Measurements from ENCODE around the gene PRCC. TPM values are rescaled to one million over a fixed set of nuclear protein-coding genes. Genes with fewer than 3 reads are reported as not detected.

Gene PRCC
- total RNA-seq, 2 experiments from 2014 or later, result 49.5 to 50.0 TPM

- no peak for ATAC-seq (ENCODE audit: poor library complexity)
- no peak for TF ChIP-seq CTCF (IDR thresholded peaks at IDR 0.05)
- Histone ChIP-seq H3K27me3 (ENCODE audit: control insufficient read depth in 1 of 2, insufficient read depth in 2 of 2, low read length in 2 of 2) (peaks cover 12 to 19% of the 10 kb centered on the region in 2 experiments), H3K9me3 (ENCODE audit: control insufficient read depth in 1 of 2, insufficient read depth in 1 of 2, low read length in 2 of 2) (peaks cover 0 to 10% of the 10 kb centered on the region in 2 experiments), H3K4me3 (ENCODE audit: low read length) (no peak overlapping the region), H3K36me3 (ENCODE audit: insufficient read depth, low read length) (no peaks in the 10 kb centered on the region), H3K4me1 (ENCODE audit: insufficient read depth, low read length) (peaks cover 27% of the 10 kb centered on the region), H3K27ac (ENCODE audit: low read depth in 1 of 2, low read length in 2 of 2) (no peak overlapping the region)
- Mint-ChIP-seq H3K4me1 (ENCODE audit: low read depth) (peaks cover 14% of the 10 kb centered on the region), H3K27ac (no peak overlapping the region), H3K36me3 (ENCODE audit: low read depth) (no peaks in the 10 kb centered on the region), H3K9me3 (no peaks in the 10 kb centered on the region), H3K27me3 (peaks cover 49% of the 10 kb centered on the region), H3K4me3 (no peak overlapping the region)
- ChIA-PET CTCF (interaction anchor here (0.6 to 3.4 kb wide), 5 partner anchors 11 to 134 kb away, joined by 3 to 52 read pairs (median 10); partner anchors contain the start of gene NTRK1), POLR2A (interaction anchor here (3.3 kb wide), 1 partner anchor 23 kb away, joined by 20 read pairs; the partner anchor contains the start of genes INSRR and NTRK1)
- DNase-seq, result no peak
- intact Hi-C loops (cut with DNase I, micrococcal nuclease), result loop anchor here in 1 of 2 experiments (5.0 to 10.0 kb wide), 2 partner anchors 55 to 318 kb away; partner anchors contain the start of gene PEAR1
Observed at GRCh38 chr1:156836892-156837291, 69.6 kb downstream of the PRCC start.

- DNase-seq, result peak in 11 of 14 experiments; percentile 34 to 74 (median 42)
- ChIA-PET POLR2A (interaction anchor here (1.1 to 3.3 kb wide), 2 partner anchors 9 to 21 kb away, joined by 3 to 20 read pairs; partner anchors contain the start of genes INSRR and NTRK1), CTCF (interaction anchor here (0.6 to 3.4 kb wide), 21 partner anchors 10 to 113 kb away, joined by 3 to 52 read pairs (median 6); partner anchors contain the start of genes ISG20L2, METTL25B, NTRK1 and SH2D2A)
- peak; percentile 85 for TF ChIP-seq CTCF (IDR thresholded peaks at IDR 0.05)
- peaks cover 60% of the 10 kb centered on the region for H3K27me3 Mint-ChIP-seq
- no peak overlapping the region for H3K4me3 ChIP-seq (ENCODE audit: low read length)
- peaks cover 0 to 10% of the 10 kb centered on the region in 2 experiments for H3K9me3 ChIP-seq (ENCODE audit: control insufficient read depth in 1 of 2, insufficient read depth in 1 of 2, low read length in 2 of 2)
- peaks cover 24% of the 10 kb centered on the region for H3K4me1 ChIP-seq (ENCODE audit: insufficient read depth, low read length)
- no peak overlapping the region for H3K27ac Mint-ChIP-seq
- H3K9me3 Mint-ChIP-seq, result no peaks in the 10 kb centered on the region
- H3K36me3 ChIP-seq (ENCODE audit: insufficient read depth, low read length), result no peaks in the 10 kb centered on the region
- intact Hi-C loops (cut with DNase I, micrococcal nuclease), result loop anchor here (1.0 to 10.0 kb wide), 4 partner anchors 21 to 316 kb away; partner anchors contain the start of genes NTRK1 (in 2 of the 2) and PEAR1 (in 1 of the 2)
- no peak overlapping the region for H3K4me3 Mint-ChIP-seq
- H3K4me1 Mint-ChIP-seq (ENCODE audit: low read depth), result peaks cover 12% of the 10 kb centered on the region
- H3K36me3 Mint-ChIP-seq (ENCODE audit: low read depth), result no peaks in the 10 kb centered on the region
- peak; percentile 84 for ATAC-seq (ENCODE audit: poor library complexity)
- H3K27ac ChIP-seq (ENCODE audit: low read depth in 1 of 2, low read length in 2 of 2), result no peak overlapping the region
- peaks cover 27 to 37% of the 10 kb centered on the region in 2 experiments for H3K27me3 ChIP-seq (ENCODE audit: control insufficient read depth in 1 of 2, insufficient read depth in 2 of 2, low read length in 2 of 2)
Observed at GRCh38 chr1:156838972-156839371, 71.6 kb downstream of the PRCC start.

- intact Hi-C loops (cut with DNase I, micrococcal nuclease), result loop anchor here (1.0 to 10.0 kb wide), 4 partner anchors 21 to 315 kb away; partner anchors contain the start of genes NTRK1 (in 2 of the 2) and PEAR1 (in 1 of the 2)
- peaks cover 28% of the 10 kb centered on the region for H3K4me1 ChIP-seq (ENCODE audit: insufficient read depth, low read length)
- no peak overlapping the region for H3K27ac Mint-ChIP-seq
Observed at GRCh38 chr1:156839426-156840109, 72.2 kb downstream of the PRCC start.

More at GRCh38 chr1:156839426-156840109, 72.2 kb downstream of the PRCC start:
- H3K27ac ChIP-seq (ENCODE audit: low read depth in 1 of 2, low read length in 2 of 2), result no peak overlapping the region
- H3K4me3 ChIP-seq (ENCODE audit: low read length), result no peak overlapping the region
- H3K9me3 ChIP-seq (ENCODE audit: control insufficient read depth in 1 of 2, insufficient read depth in 1 of 2, low read length in 2 of 2), result peaks cover 0 to 13% of the 10 kb centered on the region in 2 experiments
- H3K36me3 ChIP-seq (ENCODE audit: insufficient read depth, low read length), result no peaks in the 10 kb centered on the region
- Mint-ChIP-seq H3K4me3 (no peak overlapping the region), H3K9me3 (no peaks in the 10 kb centered on the region), H3K27me3 (peaks cover 62% of the 10 kb centered on the region), H3K36me3 (ENCODE audit: low read depth) (no peaks in the 10 kb centered on the region), H3K4me1 (ENCODE audit: low read depth) (peaks cover 17% of the 10 kb centered on the region)
- no peak for TF ChIP-seq CTCF (IDR thresholded peaks at IDR 0.05)
- CTCF ChIA-PET, result interaction anchor here (0.9 to 3.4 kb wide), 17 partner anchors 9 to 114 kb away, joined by 3 to 52 read pairs (median 6); partner anchors contain the start of genes ISG20L2, METTL25B, NTRK1 and SH2D2A
- ATAC-seq (ENCODE audit: poor library complexity), result no peak
- peaks cover 33 to 42% of the 10 kb centered on the region in 2 experiments for H3K27me3 ChIP-seq (ENCODE audit: control insufficient read depth in 1 of 2, insufficient read depth in 2 of 2, low read length in 2 of 2)
- DNase-seq, result no peak
- POLR2A ChIA-PET, result interaction anchor here (1.1 to 3.3 kb wide), 2 partner anchors 9 to 20 kb away, joined by 3 to 20 read pairs; partner anchors contain the start of genes INSRR and NTRK1

Data from CD4-positive, alpha-beta T cell (primary cell).